Neural progenitor cell (in vitro differentiated cells): ENCODE results near the gene UBAC1. TPM values are rescaled to one million over a fixed set of nuclear protein-coding genes. Genes with fewer than 3 reads are reported as not detected.
A peak's percentile ranks its signal among the peaks of the same experiment; 100 is the strongest.

ENCODE experiments used
- DNase-seq: peaks from one replicate; pipeline ENCODE4 v3.0.0-alpha.2; 2016; ENCODE audit warnings: low spot score
- H2AFZ ChIP-seq: fragments of 200-600 bp; sonication (generic); replicated peaks from 2 replicates; pipeline ENCODE4 v1.6.1; 2016; ENCODE audit warnings: antibody characterized with exemption
- H3F3A ChIP-seq: fragments of 200-600 bp; sonication (generic); 2 replicates; pipeline ENCODE4 v1.6.1; 2016; ENCODE audit warnings: antibody characterized with exemption, low read depth
- H3K27ac ChIP-seq: fragments of 200-600 bp; sonication (generic); 2 replicates; pipeline ENCODE4 v1.5.1; 2016; ENCODE audit warnings: mild to moderate bottlenecking
- H3K27me3 ChIP-seq: fragments of 200-600 bp; sonication (generic); 2 replicates; pipeline ENCODE4 v1.6.1; 2016; ENCODE audit warnings: mild to moderate bottlenecking, moderate library complexity
- H3K36me3 ChIP-seq: fragments of 200-600 bp; sonication (generic); 2 replicates; pipeline ENCODE4 v1.5.1; 2016
- H3K4me1 ChIP-seq: fragments of 200-600 bp; sonication (generic); 2 replicates; pipeline ENCODE4 v1.6.1; 2016; ENCODE audit warnings: mixed run types
- H3K4me2 ChIP-seq: fragments of 200-600 bp; sonication (generic); 2 replicates; pipeline ENCODE4 v1.6.1; 2016
- H3K4me3 ChIP-seq: fragments of 200-600 bp; sonication (generic); 2 replicates; pipeline ENCODE4 v1.5.1; 2016
- H3K79me2 ChIP-seq: fragments of 200-600 bp; sonication (generic); 2 replicates; pipeline ENCODE4 v1.6.1; 2016; ENCODE audit warnings: low read depth
- H3K9ac ChIP-seq: fragments of 200-600 bp; sonication (generic); 2 replicates; pipeline ENCODE4 v1.6.1; 2016
- H3K9me3 ChIP-seq: fragments of 200-600 bp; sonication (generic); 2 replicates; pipeline ENCODE4 v1.5.1; 2016; ENCODE audit warnings: low read depth
- H4K20me1 ChIP-seq: fragments of 200-600 bp; sonication (generic); 2 replicates; pipeline ENCODE4 v1.6.1; 2016; ENCODE audit warnings: low read depth
- H3K27ac Mint-ChIP-seq: 3 replicates; pipeline ENCODE4 v1.8.0; 2021; ENCODE audit warnings: mixed read lengths
- H3K27me3 Mint-ChIP-seq: 2 replicates; pipeline ENCODE4 v1.8.0; 2022; ENCODE audit warnings: low read depth, mild to moderate bottlenecking, inconsistent platforms, moderate library complexity, mixed read lengths; ENCODE audit not compliant: insufficient read depth
- H3K36me3 Mint-ChIP-seq: 3 replicates; pipeline ENCODE4 v1.8.0; 2021; ENCODE audit warnings: mixed read lengths
- H3K4me1 Mint-ChIP-seq: 3 replicates; pipeline ENCODE4 v1.8.0; 2021; ENCODE audit warnings: mixed read lengths
- H3K4me3 Mint-ChIP-seq: 3 replicates; pipeline ENCODE4 v1.8.0; 2021; ENCODE audit warnings: mild to moderate bottlenecking, moderate library complexity, mixed read lengths
- H3K9me3 Mint-ChIP-seq: 3 replicates; pipeline ENCODE4 v1.8.0; 2020; ENCODE audit warnings: mixed read lengths
- EZH2 ChIP-seq: fragments of 200-600 bp; sonication (generic); IDR thresholded peaks from 2 replicates; pipeline ENCODE4 v1.6.1; 2017; ENCODE audit warnings: antibody characterized with exemption, mild to moderate bottlenecking, moderate library complexity
- EZH2phosphoT487 ChIP-seq: fragments of 200-600 bp; sonication (generic); IDR thresholded peaks from 2 replicates; pipeline ENCODE4 v1.6.1; 2017; ENCODE audit warnings: antibody characterized with exemption
- total RNA-seq: library from RNA; depleted of rRNA; stranded (reverse); fragments of >200 nt; gene quantifications from 2 replicates; pipeline ENCODE4 v1.2.3, GENCODE V29; 2015; ENCODE audit warnings: low replicate concordance
- TF ChIP-seq, protein P1 (sequence below): fragments of 200-600 bp; sonication (generic); IDR thresholded peaks from 2 replicates; pipeline ENCODE4 v1.5.1; 2017; ENCODE audit warnings: antibody characterized with exemption, mild to moderate bottlenecking

The UBAC1 gene
- total RNA-seq, 1 donor from 2014 or later, result 66.0 TPM

DNA sequence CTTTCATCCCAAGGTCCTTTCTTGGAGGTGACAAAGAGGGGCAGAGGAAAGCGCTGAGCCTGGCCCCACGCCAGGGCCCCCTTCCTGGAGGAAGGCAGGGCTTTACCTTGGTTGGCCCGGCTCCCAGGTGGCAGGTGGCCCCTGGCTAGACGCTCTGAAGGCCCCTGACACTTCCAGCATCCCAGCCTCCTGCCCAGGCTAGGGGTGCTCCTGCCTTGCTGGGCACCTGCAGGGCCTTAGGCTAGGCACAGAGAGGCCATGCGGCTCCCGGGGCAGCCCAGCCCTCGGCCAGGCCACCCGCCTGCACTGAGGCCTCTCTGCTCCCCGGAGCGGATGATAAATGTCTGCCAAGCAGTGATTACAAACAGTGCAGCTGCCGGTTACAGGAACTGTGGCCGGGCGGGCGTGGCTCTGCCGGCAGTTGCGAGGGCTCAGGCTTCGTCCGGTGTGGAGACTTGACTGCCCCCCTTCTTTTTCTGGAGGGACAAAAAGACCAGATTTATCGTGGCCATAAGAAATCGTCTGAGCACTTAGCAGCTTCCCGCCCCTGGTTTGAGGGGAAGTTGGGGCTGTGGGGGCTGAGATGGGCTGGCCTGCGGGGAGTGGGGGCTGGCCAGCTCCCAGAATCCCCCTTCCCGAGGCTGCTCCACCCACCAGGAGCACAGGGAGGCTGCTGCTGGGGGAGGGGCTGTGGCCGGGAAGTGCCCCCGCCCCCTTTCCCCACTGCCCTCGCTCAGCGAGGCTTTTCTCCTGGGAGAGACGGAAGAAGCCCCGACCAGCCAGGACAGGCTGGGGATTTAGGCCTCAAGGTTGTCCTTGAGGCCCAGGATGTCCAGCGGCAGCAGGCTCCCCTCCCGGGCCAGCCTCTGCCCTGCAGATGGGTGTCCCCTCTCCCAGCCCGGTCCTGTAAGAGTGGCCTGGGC lies 31.6 kb upstream of the UBAC1 start:
- Histone ChIP-seq H3K27me3 (no peaks in the 10 kb centered on the region), H2AFZ (peak overlapping the region; percentile 80), H3F3A (peaks cover 45% of the 10 kb centered on the region), H3K4me1 (peaks cover 43% of the 10 kb centered on the region), H3K4me2 (peak overlapping the region; percentile 72), H4K20me1 (no peaks in the 10 kb centered on the region), H3K9ac (no peak overlapping the region), H3K27ac (no peak overlapping the region), H3K4me3 (peak overlapping the region; percentile 27), H3K79me2 (no peaks in the 10 kb centered on the region), H3K36me3 (no peaks in the 10 kb centered on the region), H3K9me3 (no peaks in the 10 kb centered on the region)
- Mint-ChIP-seq H3K4me3 (peak overlapping the region; percentile 68), H3K4me1 (peaks cover 41% of the 10 kb centered on the region), H3K9me3 (no peaks in the 10 kb centered on the region), H3K27me3 (peaks cover 3% of the 10 kb centered on the region), H3K36me3 (no peaks in the 10 kb centered on the region), H3K27ac (peak overlapping the region; percentile 66)
- TF ChIP-seq, protein P1, sequence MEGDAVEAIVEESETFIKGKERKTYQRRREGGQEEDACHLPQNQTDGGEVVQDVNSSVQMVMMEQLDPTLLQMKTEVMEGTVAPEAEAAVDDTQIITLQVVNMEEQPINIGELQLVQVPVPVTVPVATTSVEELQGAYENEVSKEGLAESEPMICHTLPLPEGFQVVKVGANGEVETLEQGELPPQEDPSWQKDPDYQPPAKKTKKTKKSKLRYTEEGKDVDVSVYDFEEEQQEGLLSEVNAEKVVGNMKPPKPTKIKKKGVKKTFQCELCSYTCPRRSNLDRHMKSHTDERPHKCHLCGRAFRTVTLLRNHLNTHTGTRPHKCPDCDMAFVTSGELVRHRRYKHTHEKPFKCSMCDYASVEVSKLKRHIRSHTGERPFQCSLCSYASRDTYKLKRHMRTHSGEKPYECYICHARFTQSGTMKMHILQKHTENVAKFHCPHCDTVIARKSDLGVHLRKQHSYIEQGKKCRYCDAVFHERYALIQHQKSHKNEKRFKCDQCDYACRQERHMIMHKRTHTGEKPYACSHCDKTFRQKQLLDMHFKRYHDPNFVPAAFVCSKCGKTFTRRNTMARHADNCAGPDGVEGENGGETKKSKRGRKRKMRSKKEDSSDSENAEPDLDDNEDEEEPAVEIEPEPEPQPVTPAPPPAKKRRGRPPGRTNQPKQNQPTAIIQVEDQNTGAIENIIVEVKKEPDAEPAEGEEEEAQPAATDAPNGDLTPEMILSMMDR, result no peak
- TF ChIP-seq EZH2 (no peak), EZH2phosphoT487 (no peak)
- DNase-seq, result peak; percentile 86

DNA sequence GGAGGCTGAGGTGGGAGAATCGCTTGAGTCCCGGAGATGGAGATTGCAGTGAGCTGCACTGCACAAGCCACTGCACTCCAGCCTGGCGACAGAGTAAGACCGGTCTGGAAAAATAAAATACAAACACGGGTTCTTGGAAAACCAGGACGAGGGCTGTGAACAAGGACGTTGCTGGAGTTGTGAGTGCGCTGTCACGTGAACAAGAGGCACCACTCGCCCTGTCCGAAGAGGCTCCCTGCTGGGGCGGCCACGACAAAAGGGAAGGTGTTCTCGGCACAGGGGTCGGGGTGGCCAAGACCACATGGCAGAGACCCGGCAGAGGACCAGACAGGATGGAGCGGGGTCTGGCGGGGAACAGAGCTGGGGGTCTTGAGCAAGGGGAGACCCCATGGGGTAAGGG lies 30.6 kb upstream of the UBAC1 start:
- H3K27me3 Mint-ChIP-seq, result peaks cover 3% of the 10 kb centered on the region
- no peaks in the 10 kb centered on the region for H3K9me3 Mint-ChIP-seq
- DNase-seq, result no peak
- no peaks in the 10 kb centered on the region for H3K36me3 Mint-ChIP-seq
- no peak overlapping the region for H3K27ac Mint-ChIP-seq
- Histone ChIP-seq H3K4me3 (no peak overlapping the region), H3K4me1 (peaks cover 43% of the 10 kb centered on the region), H3K4me2 (peak overlapping the region; percentile 72), H3K36me3 (no peaks in the 10 kb centered on the region), H3K79me2 (no peaks in the 10 kb centered on the region), H2AFZ (no peak overlapping the region), H3K9ac (no peak overlapping the region), H3K27ac (no peak overlapping the region), H3F3A (peaks cover 45% of the 10 kb centered on the region), H4K20me1 (no peaks in the 10 kb centered on the region), H3K9me3 (no peaks in the 10 kb centered on the region), H3K27me3 (no peaks in the 10 kb centered on the region)
- peaks cover 43% of the 10 kb centered on the region for H3K4me1 Mint-ChIP-seq
- TF ChIP-seq, protein P1, result no peak
- TF ChIP-seq EZH2, result no peak
- TF ChIP-seq EZH2phosphoT487, result no peak
- H3K4me3 Mint-ChIP-seq, result peak overlapping the region; percentile 22

DNA sequence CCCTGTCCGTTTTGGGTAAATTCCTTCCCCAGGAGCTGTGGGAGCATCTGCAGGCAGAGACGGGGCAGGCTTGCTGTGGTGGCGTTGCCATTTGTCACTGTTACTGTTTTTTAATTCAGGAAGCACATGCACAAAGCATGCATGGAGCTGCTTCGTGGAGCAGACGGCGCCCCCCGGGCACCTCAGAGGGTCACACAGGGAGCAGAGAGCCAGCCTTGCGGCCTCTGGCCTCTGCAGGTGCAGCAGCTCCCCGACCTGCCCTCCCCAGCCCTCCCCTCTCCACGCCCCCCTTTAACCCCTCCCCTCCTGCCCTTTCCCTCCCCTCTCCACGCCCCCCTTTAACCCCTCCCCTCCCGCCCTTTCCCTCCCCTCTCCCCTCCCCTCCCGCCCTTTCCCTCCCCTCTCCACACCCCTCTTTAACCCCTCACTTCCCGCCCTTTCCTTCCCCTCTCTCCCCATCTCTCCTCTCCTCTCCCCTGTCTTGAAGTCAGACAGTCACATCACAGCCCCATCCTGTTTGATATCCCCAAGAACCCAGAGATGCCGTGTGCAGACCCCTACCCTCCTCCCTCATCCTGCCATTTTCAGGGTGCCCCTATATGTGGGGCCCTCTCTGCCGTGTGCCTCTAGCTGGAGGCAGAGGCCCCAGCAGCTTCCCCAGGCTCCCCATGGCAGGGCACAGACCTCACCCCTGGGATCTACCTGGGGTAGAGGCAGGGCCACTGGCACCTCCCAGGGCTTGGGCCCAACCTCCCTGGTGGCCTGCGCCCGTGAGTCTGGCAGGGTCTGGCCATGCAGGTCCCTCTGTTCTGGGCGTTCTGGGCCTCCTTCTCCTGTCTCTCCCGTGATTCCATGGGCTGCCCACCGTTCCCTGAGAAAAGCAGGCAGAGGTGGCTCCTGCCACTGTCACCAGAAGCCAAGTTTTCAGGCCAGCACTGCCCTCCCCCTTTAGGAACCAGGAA lies 29.6 kb upstream of the UBAC1 start:
- Histone ChIP-seq H3K4me1 (peaks cover 43% of the 10 kb centered on the region), H4K20me1 (no peaks in the 10 kb centered on the region), H3K27ac (no peak overlapping the region), H3K4me3 (no peak overlapping the region), H3K4me2 (peak overlapping the region; percentile 54), H3K27me3 (no peaks in the 10 kb centered on the region), H3K79me2 (no peaks in the 10 kb centered on the region), H3F3A (peaks cover 45% of the 10 kb centered on the region), H2AFZ (no peak overlapping the region), H3K9me3 (no peaks in the 10 kb centered on the region), H3K9ac (no peak overlapping the region), H3K36me3 (no peaks in the 10 kb centered on the region)
- H3K27me3 Mint-ChIP-seq, result no peaks in the 10 kb centered on the region
- H3K36me3 Mint-ChIP-seq, result no peaks in the 10 kb centered on the region
- TF ChIP-seq EZH2 (no peak), EZH2phosphoT487 (no peak)
- TF ChIP-seq, protein P1, result no peak
- no peak overlapping the region for H3K27ac Mint-ChIP-seq
- peaks cover 39% of the 10 kb centered on the region for H3K4me1 Mint-ChIP-seq
- no peak overlapping the region for H3K4me3 Mint-ChIP-seq
- DNase-seq, result peak; percentile 95
- H3K9me3 Mint-ChIP-seq, result no peaks in the 10 kb centered on the region
